Skin of body (tissue), 2 donors: ENCODE measurements around the gene AOAH. TPM values are rescaled to one million over a fixed set of nuclear protein-coding genes. Genes with fewer than 3 reads are reported as not detected.
"Not testable (repeated sequence)": the region's sequence is repeated elsewhere in the genome, so short reads cannot be mapped to it uniquely, and the experiment has no call there.

ENCODE experiments used
- DNase-seq: peaks from one replicate; lab custom pipeline; 2025; lab: John Stamatoyannopoulos, UW
- total RNA-seq: library from RNA; depleted of rRNA; stranded (reverse); fragments of >200 nt; gene quantifications from one replicate; pipeline ENCODE4 v1.2.3, GENCODE V29; 2014

AOAH gene
- total RNA-seq, 1 donor from 2014 or later, result 5.8 TPM

GRCh38 chr7:36513393-36513792 lies 210.9 kb downstream of the AOAH start:
- no peak for DNase-seq

GRCh38 chr7:36512616-36513015 lies 211.7 kb downstream of the AOAH start:
- DNase-seq, result no peak

- DNase-seq, result no peak
Measured at GRCh38 chr7:36509962-36510361, 214.3 kb downstream of the AOAH start.

DNA sequence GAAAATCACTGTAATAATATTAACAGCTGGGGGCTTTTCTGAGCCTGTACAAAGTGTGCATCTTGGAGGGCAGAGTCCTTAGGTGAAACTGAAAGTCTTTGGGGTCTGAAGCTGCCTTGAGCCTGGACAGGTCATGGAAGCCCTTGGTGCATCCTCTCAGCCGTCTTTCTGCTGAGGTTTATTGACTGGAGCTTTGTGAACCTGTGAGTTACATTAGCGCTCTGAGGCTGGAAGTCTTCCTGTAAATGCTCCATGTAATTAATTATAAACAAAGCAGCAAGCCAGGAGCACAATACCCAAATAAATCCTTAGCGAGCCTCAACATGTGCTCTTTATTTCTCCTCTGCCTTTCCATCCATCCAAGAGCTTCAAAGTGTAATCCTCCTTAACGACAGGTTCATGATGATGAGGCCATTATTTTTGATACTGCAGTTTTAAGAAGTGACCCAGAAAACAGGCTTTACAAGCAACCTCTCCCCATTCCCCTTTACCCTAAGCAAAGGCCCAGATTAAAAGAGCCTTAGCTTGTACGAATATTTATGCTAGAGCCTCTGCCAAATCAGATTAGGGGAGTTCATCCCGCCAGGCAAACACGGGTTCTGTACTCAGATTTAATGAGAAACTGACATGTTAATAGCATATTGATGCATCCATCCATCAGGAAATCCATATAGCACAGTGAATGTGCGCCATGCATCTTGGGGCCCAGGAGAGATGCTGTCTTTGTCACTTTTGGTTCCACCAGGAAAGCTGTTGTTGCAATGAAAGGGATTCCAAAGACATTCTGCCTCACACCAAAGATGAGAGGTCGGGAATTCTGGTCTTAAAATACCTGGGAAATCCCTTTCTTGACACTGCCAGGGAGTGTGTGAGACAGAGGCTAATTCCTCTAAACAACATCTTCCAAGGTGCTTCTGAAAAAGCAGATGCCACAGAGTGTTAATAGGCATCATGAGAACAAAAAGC lies 216.5 kb downstream of the AOAH start:
- DNase-seq, result no peak

GRCh38 chr7:36506820-36507219 lies 217.5 kb downstream of the AOAH start:
- no peak for DNase-seq

- no peak for DNase-seq
Measured at GRCh38 chr7:36506130-36506798, 218.0 kb downstream of the AOAH start.

- DNase-seq, result not testable (repeated sequence)
Measured at GRCh38 chr7:36504617-36505016, 219.7 kb downstream of the AOAH start.

GRCh38 chr7:36504216-36504615 lies 220.1 kb downstream of the AOAH start:
- not testable (repeated sequence) for DNase-seq

DNA sequence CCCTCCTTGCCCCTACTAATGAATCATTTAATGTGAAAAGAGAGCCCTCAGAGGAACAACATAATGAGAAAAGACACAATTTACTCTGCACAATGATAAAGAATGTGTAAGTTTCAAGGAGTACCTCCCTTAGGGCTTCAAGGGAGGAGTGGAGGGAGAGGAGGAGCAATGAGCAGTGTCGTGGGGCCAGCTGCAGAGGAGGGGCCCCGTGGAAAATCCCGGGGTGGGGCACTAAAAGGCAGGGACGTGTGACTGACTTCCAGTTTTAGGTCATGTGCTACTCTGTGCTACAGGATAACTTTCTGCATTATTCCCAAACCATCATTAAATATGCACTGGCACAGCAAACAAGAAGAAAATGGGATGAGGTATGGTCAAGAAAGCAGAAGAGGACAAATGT lies 226.5 kb downstream of the AOAH start:
- no peak for DNase-seq

DNA sequence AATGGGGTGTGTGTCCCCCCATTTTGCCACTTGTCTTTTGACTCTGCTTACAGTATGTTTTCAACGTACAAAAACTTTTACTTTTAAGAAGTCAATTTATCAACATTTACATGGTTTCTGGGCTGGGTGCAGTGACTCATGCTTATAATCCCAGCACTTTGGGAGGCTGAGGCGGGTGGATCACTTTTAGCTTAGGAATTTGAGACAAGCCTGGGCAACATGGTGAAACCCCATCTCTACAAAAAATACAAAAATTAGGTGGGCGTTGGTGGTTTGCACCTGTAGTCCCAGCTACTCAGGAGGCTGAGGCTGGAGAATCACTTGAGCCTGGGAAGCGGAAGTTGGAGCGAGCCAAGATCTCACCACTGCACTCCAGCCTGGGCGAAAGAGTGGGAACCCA lies 227.1 kb downstream of the AOAH start:
- DNase-seq, result not testable (repeated sequence)

DNA sequence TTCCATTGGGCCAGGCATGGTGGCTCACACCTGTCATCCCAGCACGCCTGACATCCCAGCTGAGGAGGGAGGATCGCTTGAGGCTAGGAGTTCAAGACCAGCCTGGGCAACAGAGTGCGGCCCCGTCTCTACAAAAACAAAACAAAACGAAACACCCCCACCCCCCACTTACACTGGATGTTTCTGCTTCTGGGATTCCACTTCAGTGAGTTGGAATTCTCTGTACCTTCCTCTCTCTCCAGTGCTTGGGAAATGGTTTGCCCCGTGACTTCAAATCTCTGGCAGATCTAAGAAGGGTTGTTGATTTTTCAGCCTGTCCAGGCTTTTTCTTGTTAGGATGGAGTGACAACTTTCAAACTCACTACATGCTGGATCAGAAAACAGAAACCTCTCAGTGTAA lies 227.7 kb downstream of the AOAH start:
- no peak for DNase-seq

DNA sequence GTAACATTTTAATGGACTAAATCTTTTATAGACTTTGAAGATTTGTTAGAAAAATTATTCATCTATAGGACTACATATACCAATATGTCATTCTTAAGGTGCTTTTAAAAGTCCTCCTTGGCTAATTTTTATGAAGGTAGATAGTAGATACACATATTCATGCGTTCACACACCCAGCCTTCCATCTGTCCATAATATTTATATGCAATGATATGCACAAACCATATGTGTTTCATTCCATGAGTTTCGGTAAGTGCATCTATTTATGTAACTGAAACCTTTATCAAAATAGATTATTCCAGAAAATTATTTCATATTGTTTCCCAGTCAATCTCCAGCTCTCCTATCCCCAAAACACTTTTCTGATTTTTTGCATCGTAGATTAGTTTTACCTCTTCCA lies 233.0 kb downstream of the AOAH start:
- no peak for DNase-seq

DNA sequence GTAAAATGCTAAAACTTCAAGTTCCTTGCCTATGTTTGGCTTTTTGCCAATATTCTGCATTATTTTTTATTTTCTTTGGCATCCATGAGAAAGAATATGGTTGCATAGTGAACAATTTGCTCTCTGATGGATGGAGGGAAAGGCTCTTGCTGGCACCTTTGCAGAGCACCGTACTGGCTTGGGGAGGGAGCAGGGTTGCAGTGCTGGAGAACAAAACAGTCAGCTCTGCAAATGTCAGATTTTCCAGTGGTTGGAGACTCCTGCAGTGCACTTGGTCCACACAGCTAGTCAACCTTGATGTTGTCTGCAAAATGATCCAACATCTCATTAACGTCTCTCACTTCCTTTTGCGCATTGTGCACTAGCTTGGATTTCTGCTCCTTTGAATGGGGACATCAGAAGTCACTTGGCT lies 233.9 kb downstream of the AOAH start:
- DNase-seq, result no peak

- DNase-seq, result not testable (repeated sequence)
Measured at GRCh38 chr7:36488672-36489071, 235.6 kb downstream of the AOAH start.

DNA sequence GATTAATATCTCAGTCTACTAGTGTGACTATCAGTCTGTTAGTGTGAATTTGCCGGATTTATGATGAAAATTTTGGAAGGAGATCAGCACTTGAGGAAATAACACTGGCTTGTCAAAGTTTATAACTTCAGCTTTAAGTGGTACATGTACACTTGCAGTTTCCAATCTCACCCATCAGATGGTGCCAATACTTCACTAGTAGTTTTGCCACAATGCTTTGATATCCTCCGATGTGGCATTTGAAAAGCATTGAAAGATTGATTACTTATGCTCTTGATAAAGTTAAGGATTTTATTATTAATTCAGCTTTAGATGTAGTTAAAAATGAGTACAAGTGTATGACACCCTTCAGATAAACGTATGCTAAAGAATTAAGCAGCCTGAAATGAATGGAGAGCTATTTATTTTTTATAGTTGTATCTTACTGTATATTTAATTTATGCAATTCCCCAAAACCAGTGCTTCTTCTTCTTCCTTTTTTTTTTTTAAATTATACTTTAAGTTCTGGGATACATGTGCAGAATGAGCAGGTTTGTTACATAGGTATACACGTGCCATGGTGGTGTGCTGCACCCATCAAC lies 236.4 kb downstream of the AOAH start:
- DNase-seq, result peak; percentile 63

- no peak for DNase-seq
Measured at GRCh38 chr7:36486336-36486735, 238.0 kb downstream of the AOAH start.

- no peak for DNase-seq
Measured at GRCh38 chr7:36484265-36484664, 240.0 kb downstream of the AOAH start.

GRCh38 chr7:36483853-36484252 lies 240.4 kb downstream of the AOAH start:
- DNase-seq, result not testable (repeated sequence)

DNA sequence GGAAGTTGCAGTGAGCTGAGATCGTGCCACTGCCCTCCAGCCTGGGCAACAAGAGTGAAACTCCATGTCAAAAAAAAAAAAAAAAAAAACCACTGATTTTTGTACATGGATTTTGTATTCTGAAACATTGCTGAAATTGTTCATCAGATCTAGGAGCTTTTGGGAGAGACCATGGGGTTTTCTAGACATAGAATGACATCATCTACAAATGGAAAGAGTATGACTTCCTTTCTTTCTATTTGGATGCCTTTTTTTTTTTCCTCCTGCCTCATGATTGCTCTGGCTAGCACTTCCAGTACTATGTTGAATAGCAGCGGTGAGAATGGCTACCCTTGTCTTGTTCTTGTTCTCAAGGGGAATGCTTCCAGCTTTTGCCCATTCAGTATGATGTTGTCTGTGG lies 245.5 kb downstream of the AOAH start:
- no peak for DNase-seq

DNA sequence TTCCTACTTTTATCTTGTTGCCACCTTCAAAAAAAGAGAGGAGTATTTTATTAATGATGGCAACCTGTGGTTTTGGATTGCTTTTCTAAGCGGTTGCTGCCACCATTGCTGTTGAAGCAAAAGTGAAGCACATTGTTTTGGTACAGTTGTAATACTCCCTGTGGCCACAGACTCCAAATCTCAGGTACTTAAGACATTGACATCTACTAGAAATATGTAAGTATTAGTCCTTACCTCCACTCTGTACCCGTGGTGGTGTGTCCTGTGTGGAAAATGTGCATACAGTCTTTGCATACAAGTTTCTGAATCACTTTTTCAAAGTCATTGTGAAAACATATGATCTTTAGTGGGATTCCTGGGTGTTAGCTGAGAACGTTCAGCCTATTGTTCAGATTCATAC lies 248.9 kb downstream of the AOAH start:
- DNase-seq, result no peak

DNA sequence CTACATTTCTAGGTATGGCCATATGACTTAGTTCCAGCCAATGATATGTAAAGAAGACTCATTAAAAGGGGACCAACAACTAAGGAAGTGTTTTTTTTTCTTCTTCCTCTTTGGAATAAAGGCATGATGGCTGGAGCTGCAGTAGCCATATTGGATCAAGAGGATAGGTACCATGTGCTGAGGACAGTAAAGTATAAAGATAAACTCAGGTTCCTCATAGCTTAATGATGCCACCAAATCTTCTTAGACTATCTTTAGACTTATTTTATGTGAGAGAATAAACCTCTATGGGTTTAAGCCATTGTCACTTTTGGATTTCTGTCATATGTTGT lies 249.3 kb downstream of the AOAH start:
- DNase-seq, result no peak

- no peak for DNase-seq
Measured at GRCh38 chr7:36474283-36475010, 249.8 kb downstream of the AOAH start.
